ENCODE measurements around the gene SCFD2.

DNA sequence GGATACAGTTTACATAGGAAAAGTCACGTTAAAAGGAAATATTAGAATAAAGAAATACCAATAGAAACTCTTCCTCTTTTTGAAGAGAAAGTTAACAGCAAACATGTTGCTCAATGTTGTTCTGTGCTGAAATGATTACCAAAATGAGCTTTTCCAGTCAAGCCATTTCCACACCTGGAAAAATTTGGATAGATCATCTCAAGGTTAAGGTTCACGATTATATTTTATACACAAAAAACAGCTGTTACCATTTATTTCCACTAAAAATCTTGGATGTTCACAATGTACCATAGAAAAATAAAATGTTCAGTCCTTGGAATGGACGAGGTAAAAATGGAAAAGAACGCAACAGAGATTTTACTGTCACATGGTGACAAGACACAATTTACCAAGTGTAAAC is 218.7 kb downstream of the SCFD2 start:
- TF ChIP-seq EP300 (IDR thresholded peaks at IDR 0.05) = no peak
- TF ChIP-seq E2F6 (IDR thresholded peaks at IDR 0.05; ENCODE audit: borderline replicate concordance, low read depth) = no peak
- TF ChIP-seq CTCF (IDR thresholded peaks at IDR 0.05) = no peak
- no peak for TF ChIP-seq POLR2A (IDR thresholded peaks at IDR 0.05; ENCODE audit: low read length)
- TF ChIP-seq MAX (IDR thresholded peaks at IDR 0.05) = no peak
- no peak for TF ChIP-seq BHLHE40 (IDR thresholded peaks at IDR 0.05; ENCODE audit: low read depth, low read length)
- no peak for TF ChIP-seq CHD2 (IDR thresholded peaks at IDR 0.05; ENCODE audit: low read length, partially characterized antibody)
- TF ChIP-seq, protein P1, sequence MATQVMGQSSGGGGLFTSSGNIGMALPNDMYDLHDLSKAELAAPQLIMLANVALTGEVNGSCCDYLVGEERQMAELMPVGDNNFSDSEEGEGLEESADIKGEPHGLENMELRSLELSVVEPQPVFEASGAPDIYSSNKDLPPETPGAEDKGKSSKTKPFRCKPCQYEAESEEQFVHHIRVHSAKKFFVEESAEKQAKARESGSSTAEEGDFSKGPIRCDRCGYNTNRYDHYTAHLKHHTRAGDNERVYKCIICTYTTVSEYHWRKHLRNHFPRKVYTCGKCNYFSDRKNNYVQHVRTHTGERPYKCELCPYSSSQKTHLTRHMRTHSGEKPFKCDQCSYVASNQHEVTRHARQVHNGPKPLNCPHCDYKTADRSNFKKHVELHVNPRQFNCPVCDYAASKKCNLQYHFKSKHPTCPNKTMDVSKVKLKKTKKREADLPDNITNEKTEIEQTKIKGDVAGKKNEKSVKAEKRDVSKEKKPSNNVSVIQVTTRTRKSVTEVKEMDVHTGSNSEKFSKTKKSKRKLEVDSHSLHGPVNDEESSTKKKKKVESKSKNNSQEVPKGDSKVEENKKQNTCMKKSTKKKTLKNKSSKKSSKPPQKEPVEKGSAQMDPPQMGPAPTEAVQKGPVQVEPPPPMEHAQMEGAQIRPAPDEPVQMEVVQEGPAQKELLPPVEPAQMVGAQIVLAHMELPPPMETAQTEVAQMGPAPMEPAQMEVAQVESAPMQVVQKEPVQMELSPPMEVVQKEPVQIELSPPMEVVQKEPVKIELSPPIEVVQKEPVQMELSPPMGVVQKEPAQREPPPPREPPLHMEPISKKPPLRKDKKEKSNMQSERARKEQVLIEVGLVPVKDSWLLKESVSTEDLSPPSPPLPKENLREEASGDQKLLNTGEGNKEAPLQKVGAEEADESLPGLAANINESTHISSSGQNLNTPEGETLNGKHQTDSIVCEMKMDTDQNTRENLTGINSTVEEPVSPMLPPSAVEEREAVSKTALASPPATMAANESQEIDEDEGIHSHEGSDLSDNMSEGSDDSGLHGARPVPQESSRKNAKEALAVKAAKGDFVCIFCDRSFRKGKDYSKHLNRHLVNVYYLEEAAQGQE (IDR thresholded peaks at IDR 0.05) = no peak
